Articular chondrocyte of knee joint (primary cell): ENCODE measurements around the gene CCDC184. TPM values are rescaled to one million over a fixed set of nuclear protein-coding genes. Genes with fewer than 3 reads are reported as not detected.

Experiments used
- total RNA-seq: library from RNA; depleted of rRNA; stranded (reverse); fragments of >200 nt; gene quantifications from 2 replicates; pipeline ENCODE4 v1.2.3, GENCODE V29; 2012

The CCDC184 gene
- 0.52 and 0.97 TPM in 2 replicates for total RNA-seq

GRCh38 chr12:48183091-48183875 lies at the start of gene CCDC184:
Gene CCDC184 (plus strand): TSS chr12:48183644. CDS start chr12:48184123, 479 bp downstream.

DNA sequence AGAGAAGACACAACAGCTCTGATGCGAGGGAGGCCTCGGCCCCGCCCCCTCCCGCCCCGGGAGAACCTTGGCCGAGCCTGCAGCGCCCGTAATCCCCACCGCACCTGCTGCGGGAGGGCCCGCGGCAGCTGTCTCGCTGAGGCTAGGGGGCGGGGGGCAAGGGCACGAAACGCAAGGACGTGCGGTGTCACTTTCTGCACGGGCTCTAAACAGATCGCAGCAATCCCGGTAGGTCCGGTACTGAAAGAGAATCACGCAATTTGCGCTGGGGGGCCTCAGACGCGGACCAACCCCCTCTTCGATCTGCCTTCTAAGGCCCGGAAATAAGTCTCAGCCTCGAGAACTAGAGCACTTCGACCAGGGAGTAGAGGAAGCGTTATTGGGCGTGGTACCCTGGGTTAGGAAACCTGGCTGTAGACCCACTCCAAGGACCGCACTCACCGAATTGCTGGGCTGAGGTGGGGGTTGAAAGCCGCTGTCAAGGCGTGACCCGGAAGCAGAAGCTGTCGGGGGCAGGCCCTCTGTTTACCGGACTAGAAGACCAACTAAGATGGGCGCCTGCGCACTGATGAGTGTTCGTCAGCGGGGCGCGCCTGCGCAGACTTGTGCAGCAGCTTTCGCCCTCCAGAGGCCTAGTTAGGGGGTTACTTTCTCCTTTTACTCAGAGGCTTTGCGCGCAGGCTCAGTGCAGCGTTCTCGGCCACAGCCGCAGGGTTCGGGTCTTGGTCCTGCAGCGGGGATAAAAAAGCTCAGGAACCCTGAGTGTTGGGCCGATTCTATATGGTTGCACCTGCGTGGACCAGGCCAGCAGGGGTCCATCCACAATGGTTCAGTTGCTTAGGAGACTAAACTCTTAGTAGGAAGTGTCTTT lies 26.2 kb upstream of the CCDC184 start, which contains the start of gene ASB8:
ASB8 (minus strand) TSS at position 498 of the 871 bp plus-strand sequence. CDS start 4,019 bp downstream, outside the sequence.

GRCh38 chr12:48203192-48203591 lies 19.7 kb downstream of the CCDC184 start, which contains the start of gene OR10AD1:
Gene OR10AD1 (minus strand): TSS chr12:48203292. CDS start chr12:48203292, 0 bp downstream.

Other genes starting within 250 kb of the CCDC184 start
- gene TMEM106C, start 220.0 kb upstream of the CCDC184 start, total RNA-seq, result 79.4 and 89.9 TPM in 2 replicates
- gene COL2A1, start 179.2 kb upstream of the CCDC184 start, total RNA-seq, result 3.2 and 3.5 TPM in 2 replicates
- gene SENP1, start 77.6 kb upstream of the CCDC184 start, total RNA-seq, result 32.8 and 36.7 TPM in 2 replicates
- gene PFKM, start 64.3 kb upstream of the CCDC184 start, total RNA-seq, result 57.3 and 65.9 TPM in 2 replicates
- gene ASB8, start 26.1 kb upstream of the CCDC184 start, total RNA-seq, result 31.6 and 39.3 TPM in 2 replicates
- gene OR10AD1, start 19.6 kb downstream of the CCDC184 start, total RNA-seq, result not detected in 2 replicates
- 10.6 and 14.3 TPM in 2 replicates for gene ZNF641, start 167.3 kb downstream of the CCDC184 start, total RNA-seq